SK-N-MC (cell line): ENCODE results near the gene KDM5B.

Experiments used
- DNase-seq: peaks from one replicate; pipeline ENCODE4 v3.0.0-alpha.2; 2011; ENCODE audit warnings: low read depth, low spot score
- H3K27ac ChIP-seq: fragments of 200-600 bp; sonication (generic); 2 replicates; pipeline ENCODE4 v1.5.1; 2016; ENCODE audit warnings: mixed run types
- H3K36me3 ChIP-seq: fragments of 200-600 bp; sonication (generic); 2 replicates; pipeline ENCODE4 v1.6.1; 2017; ENCODE audit warnings: antibody characterized with exemption, low read length, mixed read lengths; ENCODE audit not compliant: insufficient read depth
- H3K4me3 ChIP-seq: fragments of 200-600 bp; sonication (generic); 2 replicates; pipeline ENCODE4 v1.5.1; 2016
- H3K9ac ChIP-seq: fragments of 200-600 bp; sonication (generic); 2 replicates; pipeline ENCODE4 v1.8.0; 2017; ENCODE audit warnings: mixed run types, mixed read lengths; ENCODE audit not compliant: insufficient read length
- H3K9me3 ChIP-seq: fragments of 200-600 bp; sonication (generic); 2 replicates; pipeline ENCODE4 v1.6.1; 2017; ENCODE audit warnings: low read depth, mild to moderate bottlenecking, antibody characterized with exemption, low read length, moderate library complexity, mixed read lengths
- EZH2 ChIP-seq: fragments of 200-600 bp; sonication (generic); IDR thresholded peaks from one replicate; pipeline ENCODE4 v1.6.1; 2017; ENCODE audit warnings: antibody characterized with exemption
- FOXP2 ChIP-seq: optimal IDR thresholded peaks from 2 replicates; pipeline ENCODE3; 2011; ENCODE audit warnings: mild to moderate bottlenecking, moderate library complexity; ENCODE audit not compliant: insufficient read depth; ENCODE audit errors: extremely low read length, control extremely low read depth
- POLR2AphosphoS5 ChIP-seq: IDR thresholded peaks from 2 replicates; pipeline ENCODE4 v1.6.1; 2012; ENCODE audit warnings: mild to moderate bottlenecking, low read depth, low read length, borderline replicate concordance

The KDM5B gene

DNA sequence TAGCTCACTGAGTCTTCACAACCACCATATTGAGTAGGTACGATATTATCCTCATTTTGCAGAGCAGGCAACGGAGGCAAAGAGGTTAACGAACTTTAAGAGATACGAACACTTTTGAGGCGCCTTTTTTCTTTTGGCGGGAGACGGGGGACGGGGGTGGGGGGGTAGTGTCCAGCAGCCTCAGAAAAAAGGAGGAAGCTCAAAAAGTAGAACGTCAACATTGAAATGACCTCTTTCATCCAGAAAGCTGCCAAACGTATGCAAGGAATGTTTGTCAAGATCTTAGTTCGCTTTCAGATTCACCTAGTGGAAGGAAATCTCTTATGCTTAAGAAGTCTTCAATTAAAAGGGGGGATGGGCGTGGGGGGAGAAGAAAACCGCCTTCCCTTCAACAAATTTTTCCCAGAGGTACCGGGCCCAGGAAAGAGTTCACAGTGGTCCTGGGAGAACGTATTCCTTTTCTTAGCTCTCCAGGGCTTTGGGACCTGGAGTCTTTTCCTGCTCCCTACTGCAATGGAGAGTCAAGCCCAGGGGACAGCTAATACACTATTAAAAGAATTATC lies 1.5 kb upstream of the KDM5B start:
- Histone ChIP-seq H3K27ac (no peak overlapping the region), H3K36me3 (no peaks in the 10 kb centered on the region), H3K9ac (no peak overlapping the region), H3K9me3 (no peaks in the 10 kb centered on the region), H3K4me3 (no peak overlapping the region)
- TF ChIP-seq FOXP2 (no peak), EZH2 (no peak), POLR2AphosphoS5 (no peak)
- DNase-seq: no peak

DNA sequence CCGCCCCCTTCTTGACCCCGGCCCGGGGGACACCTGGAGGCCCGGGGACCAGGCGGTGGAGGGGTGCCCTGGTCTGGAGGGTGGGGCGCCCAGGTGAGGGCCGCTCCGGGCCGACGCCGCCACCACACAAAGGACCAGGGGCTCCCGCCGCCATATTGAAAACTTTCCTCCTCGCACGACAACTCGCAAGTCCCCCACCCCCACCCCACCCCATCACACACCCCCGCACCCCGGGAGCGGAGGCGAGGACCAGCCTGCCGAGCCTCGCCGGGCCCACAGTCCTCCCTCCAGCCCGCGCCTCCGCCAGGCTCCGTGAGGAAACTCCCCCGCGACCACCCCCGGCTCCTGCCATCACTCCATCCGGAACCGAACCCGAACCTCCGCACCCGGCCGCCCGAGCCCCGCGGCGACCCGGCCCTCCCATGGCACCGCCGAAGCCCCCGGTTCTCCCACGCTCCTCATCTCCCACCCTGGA lies 733 bp downstream of the KDM5B start:
- Histone ChIP-seq H3K9ac (peak overlapping the region; percentile 92), H3K36me3 (no peaks in the 10 kb centered on the region), H3K4me3 (peak overlapping the region; percentile 97), H3K9me3 (no peaks in the 10 kb centered on the region), H3K27ac (peak overlapping the region; percentile 90)
- TF ChIP-seq POLR2AphosphoS5 (no peak), EZH2 (no peak), FOXP2 (no peak)
- DNase-seq: no peak

DNA sequence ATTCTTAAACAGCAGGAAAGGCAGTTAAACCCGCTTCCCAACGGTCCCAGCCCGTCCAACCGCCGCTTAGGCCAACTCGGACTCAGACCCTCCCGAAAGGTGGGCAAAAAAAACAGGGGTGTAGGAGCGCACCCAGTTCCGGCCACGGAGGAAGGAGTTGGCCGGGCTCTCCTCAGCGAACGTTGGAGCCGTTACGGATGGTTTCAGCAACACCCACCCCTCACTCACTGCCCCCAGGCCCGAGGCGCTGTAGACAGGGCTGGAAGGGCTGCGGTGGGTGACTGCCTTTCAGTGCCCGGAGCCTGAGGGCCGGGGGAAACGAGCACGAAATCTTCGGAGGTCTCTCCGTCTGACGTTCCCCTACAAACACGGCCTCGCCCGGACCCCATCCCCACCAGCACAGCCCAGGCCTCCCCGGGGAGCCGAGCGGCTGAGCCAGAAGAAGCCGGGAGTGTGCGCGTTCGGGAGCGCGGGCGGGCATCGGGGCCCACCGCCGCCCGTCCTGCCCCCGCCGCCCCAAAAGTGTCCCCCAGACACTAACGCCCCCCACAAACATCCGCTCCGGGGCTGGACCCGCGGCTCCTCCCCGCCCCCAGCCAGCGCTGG lies 1.3 kb downstream of the KDM5B start:
- DNase-seq: no peak
- no peaks in the 10 kb centered on the region for H3K9me3 ChIP-seq
- peak overlapping the region; percentile 90 for H3K27ac ChIP-seq
- no peaks in the 10 kb centered on the region for H3K36me3 ChIP-seq
- TF ChIP-seq POLR2AphosphoS5 (no peak), EZH2 (no peak), FOXP2 (no peak)
- H3K9ac ChIP-seq: peak overlapping the region; percentile 92
- H3K4me3 ChIP-seq: peak overlapping the region; percentile 97

DNA sequence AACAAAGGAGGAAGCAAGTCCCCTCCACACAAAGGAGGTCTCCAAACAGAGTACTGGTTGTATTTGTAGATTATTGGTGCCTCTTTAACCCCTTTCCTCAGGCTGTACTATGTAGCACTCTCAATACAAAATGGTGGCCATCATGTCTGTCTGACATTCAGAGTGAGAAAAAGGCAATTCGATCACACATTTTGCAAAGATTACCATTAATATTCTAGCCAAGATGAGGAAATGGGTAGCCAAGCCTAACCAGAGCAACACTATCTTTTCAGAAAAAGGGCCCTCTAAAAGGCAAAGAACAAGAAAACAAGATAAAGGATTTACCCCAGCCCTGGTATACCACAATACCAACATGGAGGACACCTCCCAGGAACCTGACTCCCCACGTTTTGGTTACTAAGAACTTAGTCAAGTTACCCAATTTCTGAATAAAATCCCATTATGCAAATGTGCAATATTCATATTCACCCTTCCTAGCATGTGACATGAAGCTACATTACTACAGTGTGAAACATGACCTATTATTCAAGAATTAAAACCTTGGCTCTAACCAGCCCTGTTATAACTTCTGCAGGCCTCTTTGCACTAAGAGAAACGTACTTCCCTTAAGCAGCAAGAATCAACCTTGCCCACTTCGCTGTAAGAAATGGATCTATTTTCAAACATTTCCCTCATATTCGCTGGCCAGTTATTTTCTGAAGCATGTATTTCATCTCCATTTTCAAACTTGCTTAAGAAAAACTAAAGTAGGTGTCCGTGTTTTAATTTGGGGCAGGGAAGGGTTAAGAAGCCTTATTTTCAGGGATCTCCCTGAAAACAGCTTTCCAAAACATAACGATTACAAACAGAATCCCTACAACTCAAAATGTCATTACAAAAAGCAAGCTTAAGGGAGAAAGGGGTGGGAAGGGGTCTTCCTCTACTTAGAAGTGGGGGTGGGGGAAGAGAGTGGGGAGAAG lies 2.1 kb downstream of the KDM5B start:
- Histone ChIP-seq H3K27ac (peak overlapping the region; percentile 90), H3K4me3 (peak overlapping the region; percentile 97), H3K9me3 (no peaks in the 10 kb centered on the region), H3K36me3 (no peaks in the 10 kb centered on the region), H3K9ac (peak overlapping the region; percentile 92)
- TF ChIP-seq EZH2 (no peak), FOXP2 (no peak), POLR2AphosphoS5 (no peak)
- no peak for DNase-seq

DNA sequence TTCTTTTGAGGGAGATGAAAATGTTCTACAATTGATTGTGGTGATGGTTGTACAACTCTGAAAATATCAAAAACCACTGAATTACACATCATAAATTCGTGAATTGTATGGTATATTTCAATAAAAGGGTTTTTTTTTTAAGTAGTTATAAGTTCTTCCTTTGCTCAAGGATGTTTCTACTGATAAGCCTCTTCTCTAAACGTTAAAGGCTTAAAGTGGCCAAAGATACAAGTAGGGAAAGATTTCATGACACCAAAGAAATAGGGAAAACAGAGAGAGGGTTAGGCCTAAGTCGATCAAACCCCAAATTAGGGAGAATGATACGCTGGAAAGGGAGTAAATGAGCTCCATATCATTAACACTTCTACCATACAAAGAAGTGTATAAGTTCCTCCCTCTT lies 4.1 kb downstream of the KDM5B start:
- 0 out of 2 replicates have a peak, but pooled peaks cover 3% of the 10 kb centered on the region for H3K36me3 ChIP-seq
- no peaks in the 10 kb centered on the region for H3K9me3 ChIP-seq
- H3K27ac ChIP-seq: peak overlapping the region; percentile 90
- no peak overlapping the region for H3K9ac ChIP-seq
- TF ChIP-seq POLR2AphosphoS5 (no peak), FOXP2 (no peak), EZH2 (no peak)
- no peak for DNase-seq
- no peak overlapping the region for H3K4me3 ChIP-seq

DNA sequence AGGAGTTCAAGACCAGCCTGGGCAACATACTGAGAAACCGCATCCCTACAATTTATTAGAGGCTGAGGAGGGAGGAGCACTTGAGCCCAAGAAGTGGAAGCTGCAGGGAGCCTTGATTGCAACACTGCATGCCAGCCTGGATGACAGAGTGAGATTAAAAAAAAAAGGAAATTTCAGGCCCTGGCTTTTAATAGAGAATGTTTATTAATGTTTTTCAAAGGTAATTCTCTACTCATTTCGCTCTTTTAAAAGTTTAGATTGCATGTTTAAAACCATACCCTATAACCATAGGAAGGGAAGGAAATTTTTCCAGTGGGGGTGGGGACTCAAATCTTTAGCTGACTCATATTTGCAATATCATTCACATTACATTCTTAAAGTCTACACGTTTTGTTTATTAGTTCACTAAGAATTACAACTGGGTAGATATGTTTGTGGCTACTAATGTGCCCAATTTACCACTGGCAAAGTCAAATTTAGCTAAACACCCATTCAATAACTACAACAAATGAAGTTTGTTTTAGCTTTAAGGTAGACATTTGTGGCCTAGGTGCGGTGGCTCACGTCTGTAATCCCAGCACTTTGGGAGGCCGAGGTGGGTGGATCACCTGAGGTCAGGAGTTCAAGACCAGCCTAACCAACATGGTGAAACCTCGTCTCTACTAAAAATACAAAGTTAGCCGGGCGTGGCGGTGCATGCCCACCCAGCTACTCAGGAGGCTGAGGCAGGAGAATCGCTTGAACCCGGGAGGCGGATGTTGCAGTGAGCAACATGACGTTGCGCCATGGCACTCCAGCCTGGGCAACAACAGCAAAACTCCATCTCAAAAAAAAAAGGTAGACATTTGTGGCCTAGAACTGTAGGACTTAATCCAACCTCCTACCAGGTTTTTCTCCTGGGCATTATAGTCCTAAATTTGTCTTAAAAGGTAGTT lies 5.0 kb downstream of the KDM5B start:
- Histone ChIP-seq H3K9me3 (no peaks in the 10 kb centered on the region), H3K4me3 (peak overlapping the region; percentile 47), H3K27ac (peak overlapping the region; percentile 90), H3K9ac (peak overlapping the region; percentile 2), H3K36me3 (0 out of 2 replicates have a peak, but pooled peaks cover 3% of the 10 kb centered on the region)
- peak; percentile 55 for DNase-seq
- TF ChIP-seq EZH2 (no peak), FOXP2 (no peak), POLR2AphosphoS5 (no peak)

DNA sequence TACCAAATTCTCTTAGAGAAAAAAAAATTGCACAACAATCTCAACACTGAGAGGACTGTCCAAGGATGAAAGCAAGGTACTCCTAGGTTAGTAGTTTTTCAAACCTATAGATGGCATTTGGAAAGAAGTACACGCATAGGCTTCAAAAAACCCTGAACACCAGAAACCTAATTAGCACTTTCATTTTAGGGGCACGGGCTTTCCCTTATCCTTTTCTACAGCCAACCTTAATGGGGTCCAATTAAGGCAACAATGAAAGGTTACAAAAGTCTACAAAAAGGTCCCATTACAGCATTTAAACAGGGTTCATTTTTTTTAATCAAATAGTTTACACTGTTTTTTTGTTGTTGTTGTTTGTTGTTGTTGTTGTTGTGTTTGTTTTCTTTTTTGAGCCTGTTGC lies 6.2 kb downstream of the KDM5B start:
- Histone ChIP-seq H3K9me3 (no peaks in the 10 kb centered on the region), H3K4me3 (no peak overlapping the region), H3K36me3 (0 out of 2 replicates have a peak, but pooled peaks cover 3% of the 10 kb centered on the region), H3K9ac (no peak overlapping the region), H3K27ac (no peak overlapping the region)
- TF ChIP-seq EZH2: no peak
- no peak for TF ChIP-seq FOXP2
- TF ChIP-seq POLR2AphosphoS5: no peak
- no peak for DNase-seq

DNA sequence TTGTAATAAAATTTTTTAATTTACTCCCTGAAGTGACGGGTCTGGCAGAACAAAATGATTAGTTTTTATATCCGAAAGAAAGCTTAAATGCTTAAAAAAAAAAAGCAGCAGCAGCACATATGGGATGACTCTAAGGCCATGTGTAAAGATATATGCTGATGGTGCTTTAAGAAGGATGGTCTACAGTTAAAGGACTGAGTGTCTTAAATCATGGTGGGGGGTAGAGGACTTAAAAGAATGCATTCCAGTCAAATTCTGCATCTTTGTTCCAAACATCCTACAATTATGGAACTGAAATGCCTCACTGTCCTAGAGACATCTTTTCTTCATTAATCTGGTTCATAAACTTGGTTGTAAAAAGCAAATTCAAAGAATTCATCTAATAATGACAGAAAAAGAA lies 7.0 kb downstream of the KDM5B start:
- H3K36me3 ChIP-seq: 0 out of 2 replicates have a peak, but pooled peaks cover 3% of the 10 kb centered on the region
- H3K9me3 ChIP-seq: no peaks in the 10 kb centered on the region
- H3K27ac ChIP-seq: peak overlapping the region; percentile 48; the same call in 1 of the 2 replicates
- H3K9ac ChIP-seq: no peak overlapping the region
- no peak for TF ChIP-seq FOXP2
- no peak for TF ChIP-seq EZH2
- TF ChIP-seq POLR2AphosphoS5: no peak
- no peak overlapping the region for H3K4me3 ChIP-seq
- DNase-seq: no peak
